ENCODE results near the gene TAF4.
"Not testable (repeated sequence)": the region's sequence is repeated elsewhere in the genome, so short reads cannot be mapped to it uniquely, and the experiment has no call there.

TAF4 gene

GRCh38 chr20:62001178-62001715, 64.4 kb downstream of the TAF4 start:
- DNase-seq = no peak

- DNase-seq = no peak
Observed at GRCh38 chr20:61998343-61999121, 67.1 kb downstream of the TAF4 start.

GRCh38 chr20:61997891-61998290, 67.8 kb downstream of the TAF4 start:
- DNase-seq = no peak

DNA sequence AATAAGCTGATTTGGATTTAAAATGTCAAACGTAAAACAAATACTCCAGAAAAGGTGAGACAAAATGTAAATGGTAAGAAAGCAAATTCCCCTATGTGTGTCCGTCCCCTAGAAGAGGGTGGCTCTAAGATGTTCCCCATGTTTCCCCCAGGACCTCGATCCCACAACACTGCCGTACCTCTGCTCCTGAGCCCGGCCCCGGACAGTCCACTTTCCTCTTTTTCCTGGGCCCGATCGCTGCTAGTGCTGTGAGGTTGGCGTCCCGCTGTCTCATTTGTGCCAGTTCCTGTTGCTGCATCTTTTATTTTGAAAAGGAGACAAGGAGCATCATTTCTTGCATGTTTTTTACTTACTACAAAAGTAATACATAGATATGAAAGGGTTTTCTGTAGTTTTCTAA, 68.3 kb downstream of the TAF4 start:
- no peak for DNase-seq

GRCh38 chr20:61994546-61994945, 71.1 kb downstream of the TAF4 start:
- no peak for DNase-seq

- DNase-seq = no peak
Observed at GRCh38 chr20:61993058-61993457, 72.6 kb downstream of the TAF4 start.

GRCh38 chr20:61991476-61991875, 74.2 kb downstream of the TAF4 start:
- no peak for DNase-seq

- DNase-seq = no peak
Observed at GRCh38 chr20:61990484-61990883, 75.2 kb downstream of the TAF4 start.

DNA sequence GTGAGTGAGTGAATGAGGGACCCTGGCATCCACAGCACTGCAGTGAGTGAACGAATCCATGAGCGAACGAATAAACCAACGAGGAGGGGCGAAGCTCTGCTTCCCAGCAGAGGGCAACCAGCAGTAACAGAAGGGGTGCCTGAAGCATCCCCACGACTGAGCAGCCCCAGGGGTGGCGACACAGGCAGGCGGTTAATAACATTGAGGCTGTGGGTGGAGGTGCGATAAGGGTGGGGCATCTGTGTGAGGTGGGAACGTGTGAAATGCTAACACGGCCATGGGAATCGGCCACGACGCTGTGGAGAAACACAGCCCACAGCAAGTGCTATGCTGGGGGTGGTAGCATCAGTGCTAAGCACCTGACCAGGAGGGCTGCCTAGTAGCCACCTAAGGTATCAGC, 75.9 kb downstream of the TAF4 start:
- no peak for DNase-seq

GRCh38 chr20:61988665-61989064, 77.0 kb downstream of the TAF4 start:
- DNase-seq = no peak

DNA sequence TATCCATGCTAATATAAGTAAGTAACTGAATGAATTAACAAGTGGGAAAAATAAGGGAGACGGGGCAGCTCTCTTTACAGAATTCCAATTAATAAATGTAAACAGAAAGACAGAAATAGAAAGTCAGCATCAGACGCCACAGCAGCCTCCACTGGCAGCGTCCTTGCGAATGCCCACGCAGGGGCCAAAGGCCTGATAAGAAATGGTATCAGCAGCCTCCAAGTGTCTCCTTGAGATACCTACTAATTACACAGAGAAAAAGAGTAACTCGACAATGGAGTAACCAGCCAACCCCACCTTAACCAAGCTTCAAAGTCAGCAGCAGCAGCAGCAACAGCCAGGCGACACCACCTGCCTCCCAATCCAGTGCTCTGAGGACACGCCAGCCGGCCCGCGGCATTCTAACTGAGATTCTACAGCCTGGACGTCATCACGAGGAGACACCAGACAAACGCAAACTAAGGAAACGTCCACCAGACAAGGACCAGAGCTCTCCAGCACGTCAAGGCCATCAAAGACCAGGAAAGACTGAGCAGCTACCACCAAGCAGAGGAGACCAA, 78.8 kb downstream of the TAF4 start:
- no peak for DNase-seq

GRCh38 chr20:61985096-61985495, 80.6 kb downstream of the TAF4 start:
- DNase-seq = no peak

- not testable (repeated sequence) for DNase-seq
Observed at GRCh38 chr20:61984431-61984830, 81.2 kb downstream of the TAF4 start.

GRCh38 chr20:61983965-61984364, 81.7 kb downstream of the TAF4 start:
- DNase-seq = no peak

GRCh38 chr20:61982951-61983315, 82.7 kb downstream of the TAF4 start:
- no peak for DNase-seq

GRCh38 chr20:61982191-61982950, 83.3 kb downstream of the TAF4 start:
- DNase-seq = no peak

- DNase-seq = not testable (repeated sequence)
Observed at GRCh38 chr20:61981691-61982090, 84.0 kb downstream of the TAF4 start.

- no peak for DNase-seq
Observed at GRCh38 chr20:61980647-61981583, 84.8 kb downstream of the TAF4 start.

DNA sequence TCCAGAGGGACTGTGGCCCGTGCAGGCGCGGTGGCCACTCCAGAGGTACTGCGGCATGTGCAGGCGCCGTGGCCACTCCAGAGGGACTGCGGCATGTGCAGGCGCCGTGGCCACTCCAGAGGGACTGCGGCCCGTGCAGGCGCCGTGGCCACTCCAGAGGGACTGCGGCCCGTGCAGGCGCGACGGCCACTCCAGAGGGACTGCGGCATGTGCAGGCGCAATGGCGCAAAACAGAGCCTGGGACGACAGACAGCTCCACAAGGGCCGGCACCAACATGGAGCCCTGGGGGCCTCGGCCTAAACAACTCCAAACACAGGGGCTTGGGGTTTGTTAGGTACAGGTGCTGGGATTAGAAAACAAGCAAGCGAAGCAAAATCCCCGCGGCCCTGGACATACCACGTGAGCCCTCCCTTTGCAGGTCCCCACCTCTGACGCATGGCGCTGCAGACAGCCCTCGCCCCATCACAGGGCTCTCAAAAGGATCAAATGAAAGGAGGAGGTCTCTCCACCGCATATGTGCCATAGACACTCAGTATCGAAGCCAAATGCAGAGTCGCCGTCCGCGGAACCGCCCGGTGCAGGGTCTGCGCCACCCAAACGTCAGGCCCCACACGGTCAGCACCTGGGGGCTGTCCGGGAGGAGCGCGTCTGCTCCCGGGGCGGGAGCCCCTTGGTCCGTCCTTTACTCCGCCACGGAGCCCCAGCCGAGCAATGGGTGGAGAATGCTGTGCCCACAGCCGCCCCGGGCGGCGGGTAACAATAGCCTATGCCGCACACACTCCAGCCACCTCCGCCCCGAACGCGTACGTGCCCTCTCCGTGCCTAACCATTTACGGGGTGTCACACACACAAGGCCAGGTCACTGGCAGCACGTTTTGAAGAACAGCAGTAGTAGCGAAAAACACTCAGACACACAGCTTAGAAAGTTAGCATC, 85.7 kb downstream of the TAF4 start:
- no peak for DNase-seq

GRCh38 chr20:61979090-61979489, 86.6 kb downstream of the TAF4 start:
- no peak for DNase-seq

GRCh38 chr20:61978491-61978890, 87.2 kb downstream of the TAF4 start:
- DNase-seq = no peak

DNA sequence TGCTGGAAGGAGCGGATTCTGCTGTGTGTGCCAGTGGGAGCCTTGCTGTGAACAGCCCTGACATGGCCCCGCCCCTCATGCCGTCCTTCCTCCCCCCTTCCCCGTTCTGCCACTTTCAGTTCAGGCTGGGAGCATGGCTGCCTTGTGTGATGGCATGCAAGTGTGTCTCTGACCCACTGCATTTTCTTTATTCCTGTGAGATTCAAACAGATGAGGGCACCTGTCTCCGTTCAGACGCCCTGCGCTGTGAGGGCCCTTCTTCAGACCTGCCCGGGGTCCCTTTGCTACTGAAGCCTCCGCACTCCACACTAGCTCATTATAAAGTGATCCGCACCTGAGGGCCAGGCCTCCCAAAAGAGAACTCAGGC, 88.3 kb downstream of the TAF4 start:
- DNase-seq = no peak

Measured in activated CD4-positive, alpha-beta T cell treated with anti-CD3 and anti-CD28 coated beads, Interleukin-2, Interleukin-6, amounts not matched to agents 100 ng/mL and 50 ng/mL, durations not matched to agents 16 hours and 8 hours (primary cell).